Measurements from ENCODE around the gene FMNL3.

FMNL3 gene

GRCh38 chr12:49588721-49589516 is 118.3 kb downstream of the FMNL3 start:
- in situ Hi-C loops (cut with MboI; ENCODE audit: low sequenced_read_pairs, unreplicated experiment), result no loop called here
- no peak for TF ChIP-seq CTCF (IDR thresholded peaks at IDR 0.05; ENCODE audit: borderline replicate concordance, control extremely low read depth, extremely low read depth, insufficient read depth, missing control alignments)
- DNase-seq (ENCODE audit: low spot score), result no peak

- DNase-seq (ENCODE audit: low spot score), result no peak
- in situ Hi-C loops (cut with MboI; ENCODE audit: low sequenced_read_pairs, unreplicated experiment), result no loop called here
- TF ChIP-seq CTCF (IDR thresholded peaks at IDR 0.05; ENCODE audit: borderline replicate concordance, control extremely low read depth, extremely low read depth, insufficient read depth, missing control alignments), result no peak
Measured at GRCh38 chr12:49588281-49588680, 118.9 kb downstream of the FMNL3 start.

GRCh38 chr12:49587174-49587908 is 119.9 kb downstream of the FMNL3 start:
- no peak for DNase-seq (ENCODE audit: low spot score)
- TF ChIP-seq CTCF (IDR thresholded peaks at IDR 0.05; ENCODE audit: borderline replicate concordance, control extremely low read depth, extremely low read depth, insufficient read depth, missing control alignments), result no peak
- in situ Hi-C loops (cut with MboI; ENCODE audit: low sequenced_read_pairs, unreplicated experiment), result no loop called here
